Measurements from ENCODE around the gene FAT2. TPM values are rescaled to one million over a fixed set of nuclear protein-coding genes. Genes with fewer than 3 reads are reported as not detected.

The FAT2 gene
- total RNA-seq, 2 experiments from 2014 or later, result not detected

GRCh38 chr5:151572657-151573368 lies 18.3 kb downstream of the FAT2 start:
- H2AFZ ChIP-seq (ENCODE audit: low read length), result no peak overlapping the region
- no peak for DNase-seq (ENCODE audit: low spot score)
- no peaks in the 10 kb centered on the region for H3K4me1 ChIP-seq (ENCODE audit: insufficient read depth, low read length, poor library complexity, severe bottlenecking)
- CTCF ChIA-PET (ENCODE audit: unreplicated experiment), result no interaction called here
- H3K9me2 ChIP-seq (ENCODE audit: insufficient read depth, low read length), result no peaks in the 10 kb centered on the region
- no peak overlapping the region for H3K27ac ChIP-seq (ENCODE audit: low read depth, low read length, poor library complexity, severe bottlenecking)
- H3K79me2 ChIP-seq (ENCODE audit: insufficient read depth, low read depth, low read length), result no peaks in the 10 kb centered on the region
- BruUV-seq (replicated peaks), result no TSS peak
- no peak for TF ChIP-seq EZH2phosphoT487 (IDR thresholded peaks at IDR 0.05; ENCODE audit: borderline replicate concordance, low read depth, low read length)
- TF ChIP-seq, protein P1, sequence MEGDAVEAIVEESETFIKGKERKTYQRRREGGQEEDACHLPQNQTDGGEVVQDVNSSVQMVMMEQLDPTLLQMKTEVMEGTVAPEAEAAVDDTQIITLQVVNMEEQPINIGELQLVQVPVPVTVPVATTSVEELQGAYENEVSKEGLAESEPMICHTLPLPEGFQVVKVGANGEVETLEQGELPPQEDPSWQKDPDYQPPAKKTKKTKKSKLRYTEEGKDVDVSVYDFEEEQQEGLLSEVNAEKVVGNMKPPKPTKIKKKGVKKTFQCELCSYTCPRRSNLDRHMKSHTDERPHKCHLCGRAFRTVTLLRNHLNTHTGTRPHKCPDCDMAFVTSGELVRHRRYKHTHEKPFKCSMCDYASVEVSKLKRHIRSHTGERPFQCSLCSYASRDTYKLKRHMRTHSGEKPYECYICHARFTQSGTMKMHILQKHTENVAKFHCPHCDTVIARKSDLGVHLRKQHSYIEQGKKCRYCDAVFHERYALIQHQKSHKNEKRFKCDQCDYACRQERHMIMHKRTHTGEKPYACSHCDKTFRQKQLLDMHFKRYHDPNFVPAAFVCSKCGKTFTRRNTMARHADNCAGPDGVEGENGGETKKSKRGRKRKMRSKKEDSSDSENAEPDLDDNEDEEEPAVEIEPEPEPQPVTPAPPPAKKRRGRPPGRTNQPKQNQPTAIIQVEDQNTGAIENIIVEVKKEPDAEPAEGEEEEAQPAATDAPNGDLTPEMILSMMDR (conservative IDR thresholded peaks at IDR 0.05; ENCODE audit: low read length), result no peak
- no peak overlapping the region for H3K4me2 ChIP-seq (ENCODE audit: low read length)
- no peaks in the 10 kb centered on the region for H3K36me3 ChIP-seq (ENCODE audit: insufficient read depth, low read length)
- POLR2A ChIA-PET, result no interaction called here
- H3K9me3 ChIP-seq (ENCODE audit: low read length), result no peaks in the 10 kb centered on the region
- no peaks in the 10 kb centered on the region; the same call in 1 of the 2 replicates for H4K20me1 ChIP-seq (ENCODE audit: insufficient read depth, low read length)
- no peak overlapping the region for H3K4me3 ChIP-seq (ENCODE audit: low read depth, low read length, poor library complexity, severe bottlenecking)
- intact Hi-C loops (cut with micrococcal nuclease; ENCODE audit: unreplicated experiment), result no loop called here

DNA sequence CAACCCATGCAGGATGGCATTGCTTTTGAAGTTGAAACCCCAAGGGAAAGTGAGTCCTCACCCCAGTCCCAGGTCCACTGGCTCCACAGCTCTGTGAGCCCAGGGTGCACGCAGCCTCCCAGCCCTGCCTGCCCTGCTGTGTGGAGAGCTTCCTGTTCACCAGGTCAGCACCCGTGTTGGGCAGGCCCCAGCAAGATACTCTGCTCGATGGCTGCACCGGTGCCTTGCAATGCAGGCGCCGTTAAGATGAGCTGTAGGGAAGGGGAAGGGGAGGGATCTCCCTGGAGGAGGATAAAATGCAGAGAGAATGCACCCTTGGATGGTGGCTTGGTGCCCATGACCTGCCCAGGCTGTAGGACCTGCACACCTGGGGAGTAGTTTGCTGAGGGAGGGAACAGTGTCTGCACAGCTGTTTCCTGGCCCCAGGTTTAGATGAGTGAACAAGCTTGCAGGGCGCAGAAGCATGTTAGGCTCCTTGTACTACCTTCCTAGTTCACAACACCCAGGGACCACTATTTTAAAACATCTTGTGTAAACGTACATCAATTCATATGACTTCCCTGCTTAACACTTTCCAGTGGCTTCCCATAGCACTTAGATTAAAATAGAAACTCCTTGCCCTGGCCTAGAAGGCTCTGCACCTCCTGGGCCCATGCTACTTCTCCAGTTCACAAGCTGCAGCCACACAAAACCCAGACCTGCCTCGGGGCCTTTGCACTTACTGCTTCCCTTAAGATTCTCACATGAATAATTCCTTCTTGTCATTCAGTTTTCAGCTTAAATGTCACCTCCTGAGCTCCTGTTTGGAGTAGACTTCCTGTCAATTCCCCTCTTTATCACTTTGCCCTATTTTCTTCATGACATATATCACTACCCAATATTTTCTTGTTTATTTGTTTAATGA lies 19.6 kb downstream of the FAT2 start:
- Histone ChIP-seq H3K4me2 (ENCODE audit: low read length) (no peak overlapping the region), H4K20me1 (ENCODE audit: insufficient read depth, low read length) (no peaks in the 10 kb centered on the region), H3K79me2 (ENCODE audit: insufficient read depth, low read depth, low read length) (no peaks in the 10 kb centered on the region), H3K9me3 (ENCODE audit: low read length) (no peaks in the 10 kb centered on the region), H3K4me3 (ENCODE audit: low read depth, low read length, poor library complexity, severe bottlenecking) (no peak overlapping the region), H2AFZ (ENCODE audit: low read length) (no peak overlapping the region), H3K36me3 (ENCODE audit: insufficient read depth, low read length) (no peaks in the 10 kb centered on the region), H3K9me2 (ENCODE audit: insufficient read depth, low read length) (no peaks in the 10 kb centered on the region), H3K27ac (ENCODE audit: low read depth, low read length, poor library complexity, severe bottlenecking) (no peak overlapping the region), H3K4me1 (ENCODE audit: insufficient read depth, low read length, poor library complexity, severe bottlenecking) (no peaks in the 10 kb centered on the region)
- intact Hi-C loops (cut with micrococcal nuclease; ENCODE audit: unreplicated experiment), result no loop called here
- POLR2A ChIA-PET, result interaction anchor here (0.6 to 1.5 kb wide), 3 partner anchors 17 to 630 kb away, joined by 3 to 9 read pairs (median 4); no protein-coding TSS in a partner anchor
- TF ChIP-seq, protein P1 (conservative IDR thresholded peaks at IDR 0.05; ENCODE audit: low read length), result no peak
- no peak for TF ChIP-seq EZH2phosphoT487 (IDR thresholded peaks at IDR 0.05; ENCODE audit: borderline replicate concordance, low read depth, low read length)
- no TSS peak for BruUV-seq (replicated peaks)
- CTCF ChIA-PET (ENCODE audit: unreplicated experiment), result interaction anchor here (1.2 kb wide), 1 partner anchor 15 kb away, joined by 4 read pairs; no protein-coding TSS in a partner anchor
- no peak for DNase-seq (ENCODE audit: low spot score)

Measured in OCI-LY7 (cell line).